HG02678 (cell line): Measurements from ENCODE around the gene URM1.

Source experiments
- ATAC-seq: cut with Tn5 transposase; IDR thresholded peaks from one replicate; pipeline ENCODE4 v1.9.1; 2021; ENCODE audit warnings: mild to moderate bottlenecking, moderate library complexity; ENCODE audit not compliant: unreplicated experiment

URM1 gene

DNA sequence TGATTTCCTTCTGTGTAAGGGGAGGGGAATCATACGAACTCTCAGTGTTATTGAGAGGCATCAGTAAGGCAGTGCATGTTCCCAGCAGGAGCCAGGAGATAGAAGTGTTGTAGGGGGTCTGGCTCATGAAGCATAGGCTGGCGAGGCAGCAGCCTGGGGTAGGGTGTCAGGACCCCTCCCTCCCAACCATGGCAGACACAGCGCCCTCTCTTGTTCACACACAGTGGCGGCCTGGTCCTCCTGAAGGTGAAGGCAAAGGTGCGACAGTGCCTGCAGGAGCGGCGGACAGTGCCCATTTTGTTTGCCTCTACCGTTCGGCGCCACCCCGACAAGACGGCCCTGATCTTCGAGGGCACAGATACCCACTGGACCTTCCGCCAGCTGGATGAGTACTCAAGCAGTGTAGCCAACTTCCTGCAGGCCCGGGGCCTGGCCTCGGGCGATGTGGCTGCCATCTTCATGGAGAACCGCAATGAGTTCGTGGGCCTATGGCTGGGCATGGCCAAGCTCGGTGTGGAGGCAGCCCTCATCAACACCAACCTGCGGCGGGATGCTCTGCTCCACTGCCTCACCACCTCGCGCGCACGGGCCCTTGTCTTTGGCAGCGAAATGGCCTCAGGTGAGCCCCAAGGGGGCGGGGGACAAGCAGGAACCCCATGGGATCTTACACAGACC lies 26.1 kb upstream of the URM1 start:
- ATAC-seq, result no peak

- no peak for ATAC-seq
These were observed 22.0 kb upstream of the URM1 start for GRCh38 chr9:128349125-128349524.

DNA sequence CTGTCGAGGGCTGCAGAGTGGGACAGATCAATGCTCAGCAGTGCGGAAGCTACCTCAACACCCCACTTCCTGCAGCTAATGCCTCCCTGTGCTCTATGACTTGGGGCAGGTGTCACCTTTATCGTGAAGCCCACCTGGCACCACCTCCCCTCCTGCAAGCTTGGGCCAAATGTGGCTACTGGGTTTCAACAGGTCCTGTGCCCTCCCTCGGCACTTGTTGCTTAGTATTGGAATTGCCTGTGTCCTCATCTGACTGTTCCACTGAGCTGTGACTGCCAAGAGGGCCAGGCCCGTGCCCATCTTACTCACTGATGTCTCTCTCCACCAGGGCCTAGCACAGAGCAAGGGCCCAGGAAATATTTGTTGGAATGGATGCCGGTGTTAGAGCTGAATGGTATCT lies 21.4 kb upstream of the URM1 start:
- ATAC-seq, result no peak

DNA sequence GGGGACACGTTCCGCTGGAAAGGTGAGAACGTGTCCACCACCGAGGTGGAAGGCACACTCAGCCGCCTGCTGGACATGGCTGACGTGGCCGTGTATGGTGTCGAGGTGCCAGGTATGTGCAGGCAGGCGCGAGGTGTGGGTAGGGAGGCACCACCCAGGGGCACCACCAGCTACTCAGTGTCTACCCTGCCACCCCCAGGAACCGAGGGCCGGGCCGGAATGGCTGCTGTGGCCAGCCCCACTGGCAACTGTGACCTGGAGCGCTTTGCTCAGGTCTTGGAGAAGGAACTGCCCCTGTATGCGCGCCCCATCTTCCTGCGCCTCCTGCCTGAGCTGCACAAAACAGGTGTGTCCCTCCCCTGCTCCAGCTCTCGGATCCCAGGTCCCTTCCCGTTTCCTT lies 15.7 kb upstream of the URM1 start:
- no peak for ATAC-seq

GRCh38 chr9:128358090-128358489 lies 13.1 kb upstream of the URM1 start:
- no peak for ATAC-seq

- no peak for ATAC-seq
These were observed 12.3 kb upstream of the URM1 start for GRCh38 chr9:128358861-128359260.

DNA sequence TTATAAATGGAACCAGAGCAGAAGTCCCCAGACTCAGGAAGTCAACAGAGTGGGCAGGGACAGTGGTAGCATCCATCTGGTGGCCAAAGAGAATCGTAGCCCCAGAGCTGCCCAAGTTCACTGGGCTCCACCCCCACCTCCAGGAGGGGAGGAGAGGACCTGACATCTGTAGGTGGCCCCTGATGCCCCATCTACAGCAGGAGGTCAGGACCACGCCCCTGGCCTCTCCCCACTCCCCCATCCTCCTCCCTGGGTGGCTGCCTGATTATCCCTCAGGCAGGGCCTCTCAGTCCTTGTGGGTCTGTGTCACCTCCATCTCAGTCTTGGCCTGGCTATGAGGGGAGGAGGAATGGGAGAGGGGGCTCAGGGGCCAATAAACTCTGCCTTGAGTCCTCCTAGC lies 10.3 kb upstream of the URM1 start:
- ATAC-seq, result no peak

GRCh38 chr9:128361296-128361985 lies 9.7 kb upstream of the URM1 start:
- ATAC-seq, result no peak

- ATAC-seq, result peak; percentile 74
These were observed 9.1 kb upstream of the URM1 start for GRCh38 chr9:128361986-128362646.

DNA sequence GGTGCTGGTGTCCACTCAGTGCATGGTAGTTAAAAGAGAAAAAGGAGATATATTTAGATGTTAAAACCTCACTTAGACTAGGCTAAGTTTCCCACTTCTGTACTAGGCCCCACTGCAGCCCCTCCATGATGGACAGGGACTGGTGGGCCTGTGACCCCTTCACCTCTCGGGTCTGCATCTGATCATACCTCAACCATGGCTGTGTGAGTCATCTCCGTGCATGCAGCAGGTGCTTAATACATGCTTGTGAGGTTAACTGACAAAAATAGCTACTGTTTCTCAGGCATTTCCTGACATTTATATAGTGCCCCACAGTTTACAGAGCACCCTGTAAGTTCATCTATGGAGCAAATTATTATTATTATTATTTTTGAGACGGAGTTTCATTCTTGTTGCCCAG lies 8.4 kb upstream of the URM1 start:
- no peak for ATAC-seq

DNA sequence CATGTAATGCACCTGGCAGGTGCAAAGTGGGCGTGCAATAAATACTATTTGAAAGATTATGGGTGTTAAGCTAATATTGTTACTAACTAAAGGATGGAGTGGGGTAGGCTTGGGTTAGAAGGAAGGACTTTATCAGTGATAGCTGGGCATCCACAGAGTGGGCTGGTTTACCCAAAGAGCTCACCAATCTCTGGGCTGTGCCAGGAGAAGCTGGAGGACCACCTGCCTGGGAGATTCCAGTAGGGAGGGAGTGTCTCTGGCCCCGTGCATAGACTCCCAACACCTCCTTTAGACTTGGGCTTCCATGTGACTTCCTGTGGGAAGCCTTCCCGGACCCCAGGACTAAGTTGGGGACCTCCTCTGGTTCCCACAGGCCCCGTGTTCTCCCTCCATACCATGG lies 5.6 kb upstream of the URM1 start:
- ATAC-seq, result no peak

GRCh38 chr9:128369024-128369706 lies 2.0 kb upstream of the URM1 start:
- no peak for ATAC-seq

DNA sequence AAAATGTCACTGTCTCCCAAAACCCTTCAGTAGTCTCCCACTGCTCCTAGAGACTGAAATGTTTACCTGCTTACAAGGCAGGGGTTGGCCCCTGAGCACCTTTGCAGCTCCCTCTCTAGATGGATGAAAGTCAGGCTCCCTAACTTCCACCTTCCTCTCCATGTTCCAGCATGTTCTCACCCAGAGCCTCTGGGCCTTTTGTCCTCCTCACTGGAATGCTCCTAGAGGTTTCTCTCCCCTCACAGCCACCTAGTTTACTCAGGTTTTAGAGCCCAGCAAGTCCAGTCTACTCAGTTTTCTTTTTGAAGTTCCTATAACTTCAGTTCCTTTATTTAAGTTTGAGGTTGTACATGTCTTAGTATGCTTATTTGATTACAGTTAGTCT lies 815 bp upstream of the URM1 start:
- ATAC-seq, result no peak

- no peak for ATAC-seq
These were observed 500 bp downstream of the URM1 start for GRCh38 chr9:128371630-128372117.

GRCh38 chr9:128372188-128372641 lies 1.0 kb downstream of the URM1 start:
- ATAC-seq, result no peak

DNA sequence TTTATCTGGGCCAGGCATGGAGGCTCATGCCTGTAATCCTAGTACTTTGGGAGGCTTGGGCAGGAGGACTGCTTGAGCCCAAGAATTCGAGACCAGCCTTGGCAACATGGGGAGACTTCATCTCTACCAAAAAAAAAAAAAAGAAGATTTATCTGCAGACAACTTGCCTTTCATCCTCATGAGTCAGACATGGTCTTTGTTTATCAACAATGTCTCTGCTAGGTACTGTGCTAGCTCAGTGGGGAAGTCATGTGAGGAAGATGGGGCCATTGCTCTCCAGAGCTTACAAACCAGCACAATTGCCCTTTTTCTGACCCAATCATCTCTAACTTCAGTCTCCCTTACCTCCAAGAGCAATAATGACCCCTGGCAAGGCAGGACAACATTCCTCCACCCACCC lies 1.6 kb downstream of the URM1 start:
- ATAC-seq, result no peak

DNA sequence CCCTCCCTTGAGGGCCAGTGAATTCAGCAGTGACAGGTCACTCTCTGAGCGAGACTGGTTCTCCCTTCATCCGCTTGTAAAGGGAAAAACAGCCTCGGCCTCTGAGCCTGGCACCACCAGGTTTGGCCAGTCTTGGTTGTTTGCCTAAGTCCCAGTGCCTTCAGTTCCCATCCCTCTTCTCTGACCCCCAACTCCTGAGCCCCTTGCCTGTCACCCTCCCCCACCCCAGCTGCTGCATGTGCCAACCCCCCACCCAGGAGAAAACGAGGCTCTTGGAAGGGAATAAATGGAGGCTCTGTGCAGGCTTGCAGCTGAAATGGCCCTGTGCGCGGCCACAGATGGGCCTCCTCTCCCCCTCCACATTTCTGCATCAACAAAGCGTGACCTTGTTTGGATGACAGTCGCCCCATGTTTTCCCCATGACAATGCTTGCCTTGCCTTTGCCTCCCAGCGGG lies 3.1 kb downstream of the URM1 start:
- no peak for ATAC-seq

- ATAC-seq, result no peak
These were observed 4.7 kb downstream of the URM1 start for GRCh38 chr9:128375865-128376264.

- ATAC-seq, result no peak
These were observed 11.1 kb downstream of the URM1 start for GRCh38 chr9:128382261-128382660.

- ATAC-seq, result no peak
These were observed 12.0 kb downstream of the URM1 start for GRCh38 chr9:128383007-128383753.

DNA sequence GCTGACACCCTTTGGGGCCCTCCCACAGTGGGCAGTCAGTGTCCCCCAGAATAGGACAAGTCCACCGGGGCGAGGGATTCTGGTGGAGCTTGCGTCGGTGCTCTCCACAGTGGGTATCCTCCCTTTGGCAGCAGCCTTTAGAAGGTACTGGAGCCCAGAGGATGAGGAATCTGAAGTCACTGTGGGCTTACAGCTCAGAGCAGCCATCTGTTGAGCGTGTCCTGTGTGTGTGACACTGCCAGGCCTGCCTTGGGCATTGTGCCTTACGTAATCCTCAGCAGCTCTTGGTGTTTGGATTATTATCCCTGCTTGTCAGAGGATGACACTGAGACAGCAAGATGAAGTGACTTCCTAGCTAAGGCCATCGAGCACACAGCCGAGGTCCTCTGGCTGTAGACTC lies 12.6 kb downstream of the URM1 start:
- ATAC-seq, result no peak
